Measurements from ENCODE around the gene FLT3. TPM values are rescaled to one million over a fixed set of nuclear protein-coding genes. Genes with fewer than 3 reads are reported as not detected.
A peak's percentile ranks its signal among the peaks of the same experiment; 100 is the strongest.

FLT3 gene
- total and polyA plus RNA-seq, 2 of the 13 experiments (the other 11 are each of a cell fraction or from before 2014, with no cell fraction given), result not detected

GRCh38 chr13:28014301-28014700 is 86.1 kb downstream of the FLT3 start:
- Histone ChIP-seq H3K36me3 (replicated peaks in 1 of 2; ENCODE audit: control insufficient read depth in 1 of 2, insufficient read depth in 2 of 2, low read length in 2 of 2) (no peaks in the 10 kb centered on the region), H3K27ac (ENCODE audit: extremely low read length, insufficient read depth, low read length) (no peak overlapping the region), H3K4me2 (ENCODE audit: low read depth, low read length) (no peak overlapping the region), H3K4me3 (replicated peaks in 1 of 3; ENCODE audit: insufficient read depth in 1 of 3, low read depth in 2 of 3, low read length in 3 of 3) (no peak overlapping the region), H2AFZ (ENCODE audit: low read length) (no peak overlapping the region), H3K4me1 (ENCODE audit: insufficient read depth, low read length) (0 out of 2 replicates have a peak, but pooled peaks cover 8% of the 10 kb centered on the region), H3K79me2 (ENCODE audit: insufficient read depth, low read length) (no peaks in the 10 kb centered on the region), H4K20me1 (ENCODE audit: insufficient read depth, low read length) (no peaks in the 10 kb centered on the region), H3K27me3 (ENCODE audit: control insufficient read depth in 1 of 2, insufficient read depth in 2 of 2, low read length in 2 of 2) (no peaks in the 10 kb centered on the region), H3K9ac (ENCODE audit: insufficient read depth, low read depth, low read length) (no peak overlapping the region), H3K9me3 (ENCODE audit: low read length) (no peaks in the 10 kb centered on the region)
- TF ChIP-seq ZNF329 (CRISPR knock-in tag; IDR thresholded peaks at IDR 0.05; ENCODE audit: low read depth) (no peak), MED8 (CRISPR knock-in tag; IDR thresholded peaks at IDR 0.05; ENCODE audit: insufficient replicate concordance) (no peak), TERF1 (CRISPR knock-in tag; IDR thresholded peaks at IDR 0.05) (no peak)
- in situ Hi-C loops (cut with HindIII; ENCODE audit: extremely low pct_ligation_motif_present, low pct_unique_long_range_greater_than_20kb), result no loop called here
- BruUV-seq (replicated peaks), result no TSS peak
- FAIRE-seq, result no peak
- intact Hi-C loops (cut with micrococcal nuclease; ENCODE audit: unreplicated experiment), result no loop called here
- ChIA-PET POLR2A (no interaction called here), CTCF (ENCODE audit: low intra/inter-chr PET ratio, low total read pairs) (no interaction called here)
- no peak for ATAC-seq
- 27% methylated on average over 3 of the region's 3 CpGs for WGBS (ENCODE audit: low lambda C conversion rate)
- no peak for DNase-seq (ENCODE audit: low spot score)

- Histone ChIP-seq H3K79me2 (ENCODE audit: insufficient read depth, low read length) (no peaks in the 10 kb centered on the region), H3K27ac (ENCODE audit: extremely low read length, insufficient read depth, low read length) (no peak overlapping the region), H4K20me1 (ENCODE audit: insufficient read depth, low read length) (no peaks in the 10 kb centered on the region), H3K4me1 (ENCODE audit: insufficient read depth, low read length) (0 out of 2 replicates have a peak, but pooled peaks cover 10% of the 10 kb centered on the region), H3K4me3 (replicated peaks in 1 of 3; ENCODE audit: insufficient read depth in 1 of 3, low read depth in 2 of 3, low read length in 3 of 3) (no peak overlapping the region), H3K4me2 (ENCODE audit: low read depth, low read length) (no peak overlapping the region), H3K9ac (ENCODE audit: insufficient read depth, low read depth, low read length) (no peak overlapping the region), H3K36me3 (replicated peaks in 1 of 2; ENCODE audit: control insufficient read depth in 1 of 2, insufficient read depth in 2 of 2, low read length in 2 of 2) (no peaks in the 10 kb centered on the region), H3K27me3 (ENCODE audit: control insufficient read depth in 1 of 2, insufficient read depth in 2 of 2, low read length in 2 of 2) (no peaks in the 10 kb centered on the region), H2AFZ (ENCODE audit: low read length) (no peak overlapping the region), H3K9me3 (ENCODE audit: low read length) (no peaks in the 10 kb centered on the region)
- ATAC-seq (no peak), DNase-seq (ENCODE audit: low spot score) (no peak), FAIRE-seq (no peak)
- in situ Hi-C loops (cut with HindIII; ENCODE audit: extremely low pct_ligation_motif_present, low pct_unique_long_range_greater_than_20kb), result no loop called here
- WGBS (ENCODE audit: low lambda C conversion rate), result 0% methylated on average over 1 of the region's 1 CpG
- TF ChIP-seq ZNF629 (CRISPR knock-in tag; conservative IDR thresholded peaks at IDR 0.05), result 0 out of 2 replicates have a peak, but pooled peaks have one; percentile 17
- no peak for TF ChIP-seq NR2F6 (IDR thresholded peaks at IDR 0.05)
- no peak for TF ChIP-seq NR2F6 (CRISPR knock-in tag; IDR thresholded peaks at IDR 0.05)
- TF ChIP-seq DMAP1 (CRISPR knock-in tag; IDR thresholded peaks at IDR 0.05), result no peak
- no peak for TF ChIP-seq RERE (CRISPR knock-in tag; IDR thresholded peaks at IDR 0.05; ENCODE audit: low read depth)
- no peak for TF ChIP-seq CBX1 (IDR thresholded peaks at IDR 0.05; ENCODE audit: low read depth)
- CTCF ChIA-PET (ENCODE audit: low intra/inter-chr PET ratio, low total read pairs), result no interaction called here
- intact Hi-C loops (cut with micrococcal nuclease; ENCODE audit: unreplicated experiment), result no loop called here
- no TSS peak for BruUV-seq (replicated peaks)
- POLR2A ChIA-PET, result no interaction called here
Observed at GRCh38 chr13:28013482-28013881, 86.9 kb downstream of the FLT3 start.
